ENCODE results near the gene VPS26B. TPM values are rescaled to one million over a fixed set of nuclear protein-coding genes. Genes with fewer than 3 reads are reported as not detected.

VPS26B gene
- total RNA-seq, 1 donor from 2014 or later: 46.6 TPM

- Histone ChIP-seq H3K36me3 (ENCODE audit: insufficient read depth, low read length) (no peaks in the 10 kb centered on the region), H3K4me3 (ENCODE audit: insufficient read depth, low read depth, low read length) (no peak overlapping the region), H3K4me1 (ENCODE audit: insufficient read depth, low read length) (peaks cover 7% of the 10 kb centered on the region), H3K27ac (ENCODE audit: low read depth, low read length) (no peak overlapping the region), H3K79me2 (ENCODE audit: insufficient read depth, low read length) (no peaks in the 10 kb centered on the region), H3K27me3 (ENCODE audit: insufficient read depth, low read length) (peaks cover 22% of the 10 kb centered on the region), H2AFZ (ENCODE audit: low read depth, low read length) (no peak overlapping the region), H3K9me3 (ENCODE audit: insufficient read depth, low read depth, low read length) (no peaks in the 10 kb centered on the region), H3K4me2 (ENCODE audit: low read length) (no peak overlapping the region), H3K9ac (ENCODE audit: low read length) (no peak overlapping the region), H4K20me1 (ENCODE audit: insufficient read depth, low read length) (peaks cover 3% of the 10 kb centered on the region)
- TF ChIP-seq EZH2 (IDR thresholded peaks at IDR 0.05; ENCODE audit: insufficient read depth, low read length) (no peak), CTCF (IDR thresholded peaks at IDR 0.05; ENCODE audit: insufficient read depth, low read depth, low read length) (no peak)
- no peak overlapping the region for H3K4me3 Mint-ChIP-seq (ENCODE audit: unreplicated experiment)
- H3K4me1 Mint-ChIP-seq (ENCODE audit: low read depth, unreplicated experiment): peaks cover 21% of the 10 kb centered on the region
- FAIRE-seq (no peak), DNase-seq (ENCODE audit: low read depth) (no peak)
- H3K36me3 Mint-ChIP-seq (ENCODE audit: low read depth, unreplicated experiment): peaks cover 3% of the 10 kb centered on the region
- H3K27me3 Mint-ChIP-seq (ENCODE audit: low read depth, unreplicated experiment): peaks cover 20% of the 10 kb centered on the region
- H3K9me3 Mint-ChIP-seq (ENCODE audit: unreplicated experiment): no peaks in the 10 kb centered on the region
- peak overlapping the region; percentile 62 for H3K27ac Mint-ChIP-seq (ENCODE audit: unreplicated experiment)
Measured at GRCh38 chr11:134267461-134267860, 43.0 kb downstream of the VPS26B start.

DNA sequence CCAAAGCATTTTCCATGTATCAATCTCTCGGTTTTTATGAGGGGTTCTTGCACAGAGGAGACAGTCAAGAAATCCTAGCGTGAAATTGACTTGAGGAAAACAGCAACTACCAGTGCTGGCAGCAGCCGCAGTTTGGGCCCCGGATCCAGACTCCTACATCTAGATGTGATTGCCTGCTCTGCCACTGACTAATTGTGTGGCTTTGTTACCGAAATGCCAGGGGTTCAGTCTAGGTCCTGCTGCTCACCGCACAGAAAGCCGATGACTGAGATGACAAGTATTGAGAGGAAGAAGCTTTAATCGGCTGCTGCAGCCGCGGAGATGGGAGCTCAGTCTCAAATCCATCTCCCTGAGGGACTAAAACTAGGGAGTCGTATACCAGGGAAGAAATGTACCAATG lies 43.5 kb downstream of the VPS26B start:
- Mint-ChIP-seq H3K4me1 (ENCODE audit: low read depth, unreplicated experiment) (peaks cover 21% of the 10 kb centered on the region), H3K4me3 (ENCODE audit: unreplicated experiment) (no peak overlapping the region), H3K9me3 (ENCODE audit: unreplicated experiment) (no peaks in the 10 kb centered on the region), H3K27me3 (ENCODE audit: low read depth, unreplicated experiment) (peaks cover 25% of the 10 kb centered on the region), H3K36me3 (ENCODE audit: low read depth, unreplicated experiment) (peaks cover 3% of the 10 kb centered on the region), H3K27ac (ENCODE audit: unreplicated experiment) (no peak overlapping the region)
- peak; percentile 41 for DNase-seq (ENCODE audit: low read depth)
- Histone ChIP-seq H3K27me3 (ENCODE audit: insufficient read depth, low read length) (peaks cover 27% of the 10 kb centered on the region), H3K4me3 (ENCODE audit: insufficient read depth, low read depth, low read length) (no peak overlapping the region), H3K4me2 (ENCODE audit: low read length) (no peak overlapping the region), H3K9me3 (ENCODE audit: insufficient read depth, low read depth, low read length) (no peaks in the 10 kb centered on the region), H3K79me2 (ENCODE audit: insufficient read depth, low read length) (no peaks in the 10 kb centered on the region), H2AFZ (ENCODE audit: low read depth, low read length) (no peak overlapping the region), H3K36me3 (ENCODE audit: insufficient read depth, low read length) (no peaks in the 10 kb centered on the region), H4K20me1 (ENCODE audit: insufficient read depth, low read length) (no peaks in the 10 kb centered on the region), H3K4me1 (ENCODE audit: insufficient read depth, low read length) (peaks cover 7% of the 10 kb centered on the region), H3K9ac (ENCODE audit: low read length) (no peak overlapping the region), H3K27ac (ENCODE audit: low read depth, low read length) (no peak overlapping the region)
- TF ChIP-seq CTCF (IDR thresholded peaks at IDR 0.05; ENCODE audit: insufficient read depth, low read depth, low read length) (no peak), EZH2 (IDR thresholded peaks at IDR 0.05; ENCODE audit: insufficient read depth, low read length) (no peak)
- FAIRE-seq: no peak

DNA sequence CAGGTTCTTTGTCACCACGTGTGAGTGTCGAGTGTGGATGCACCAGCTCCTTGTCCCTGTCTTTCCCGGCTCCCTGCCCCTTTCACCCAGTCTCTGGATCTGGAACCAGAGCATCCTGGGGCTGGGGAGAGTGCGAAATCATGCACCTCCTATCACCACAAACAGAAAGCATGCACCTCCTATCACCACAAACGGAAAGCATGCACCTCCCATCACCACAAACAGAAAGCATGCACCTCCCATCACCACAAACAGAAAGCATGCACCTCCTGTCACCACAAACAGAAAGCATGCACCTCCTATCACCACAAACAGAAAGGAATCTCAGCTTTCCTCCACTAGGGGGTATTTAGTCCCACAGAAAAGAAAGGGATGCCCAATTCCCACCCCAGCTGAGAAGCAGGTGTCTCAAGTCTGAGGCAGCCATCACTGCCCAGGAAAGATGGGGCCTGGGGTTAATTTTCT lies 45.8 kb downstream of the VPS26B start:
- Histone ChIP-seq H3K4me2 (ENCODE audit: low read length) (no peak overlapping the region), H3K36me3 (ENCODE audit: insufficient read depth, low read length) (no peaks in the 10 kb centered on the region), H3K4me1 (ENCODE audit: insufficient read depth, low read length) (peaks cover 7% of the 10 kb centered on the region), H2AFZ (ENCODE audit: low read depth, low read length) (no peak overlapping the region), H3K4me3 (ENCODE audit: insufficient read depth, low read depth, low read length) (no peak overlapping the region), H3K27me3 (ENCODE audit: insufficient read depth, low read length) (peaks cover 49% of the 10 kb centered on the region), H3K9me3 (ENCODE audit: insufficient read depth, low read depth, low read length) (no peaks in the 10 kb centered on the region), H3K9ac (ENCODE audit: low read length) (no peak overlapping the region), H4K20me1 (ENCODE audit: insufficient read depth, low read length) (no peaks in the 10 kb centered on the region), H3K27ac (ENCODE audit: low read depth, low read length) (no peak overlapping the region), H3K79me2 (ENCODE audit: insufficient read depth, low read length) (no peaks in the 10 kb centered on the region)
- Mint-ChIP-seq H3K9me3 (ENCODE audit: unreplicated experiment) (no peaks in the 10 kb centered on the region), H3K36me3 (ENCODE audit: low read depth, unreplicated experiment) (peaks cover 1% of the 10 kb centered on the region), H3K27ac (ENCODE audit: unreplicated experiment) (no peak overlapping the region), H3K4me1 (ENCODE audit: low read depth, unreplicated experiment) (peaks cover 22% of the 10 kb centered on the region), H3K4me3 (ENCODE audit: unreplicated experiment) (no peak overlapping the region), H3K27me3 (ENCODE audit: low read depth, unreplicated experiment) (peaks cover 36% of the 10 kb centered on the region)
- TF ChIP-seq EZH2 (IDR thresholded peaks at IDR 0.05; ENCODE audit: insufficient read depth, low read length): no peak
- peak; percentile 6 for TF ChIP-seq CTCF (IDR thresholded peaks at IDR 0.05; ENCODE audit: insufficient read depth, low read depth, low read length)
- FAIRE-seq (no peak), DNase-seq (ENCODE audit: low read depth) (no peak)
